Measurements from ENCODE around the gene ECI1. TPM values are rescaled to one million over a fixed set of nuclear protein-coding genes. Genes with fewer than 3 reads are reported as not detected.

The ECI1 gene
- total RNA-seq, 1 experiment from 2014 or later: 140 TPM

GRCh38 chr16:2195322-2196161 lies 55.8 kb downstream of the ECI1 start:
- TF ChIP-seq EZH2 (IDR thresholded peaks at IDR 0.05) (no peak), SRF (IDR thresholded peaks at IDR 0.05; ENCODE audit: low read depth) (no peak), SIN3A (IDR thresholded peaks at IDR 0.05; ENCODE audit: low read depth) (no peak), ZBTB33 (IDR thresholded peaks at IDR 0.05; ENCODE audit: extremely low read depth, insufficient replicate concordance, low read length) (no peak), YY1 (IDR thresholded peaks at IDR 0.05; ENCODE audit: extremely low read depth, insufficient replicate concordance, low read depth, low read length) (no peak), CTCF (IDR thresholded peaks at IDR 0.05 in 2 of 3, conservative IDR thresholded peaks at IDR 0.05 in 1 of 3; ENCODE audit: borderline replicate concordance in 1 of 3, insufficient read depth in 1 of 3, low read depth in 2 of 3, low read length in 2 of 3) (no peak), ZNF274 (IDR thresholded peaks at IDR 0.05; ENCODE audit: low read depth, low read length) (no peak), FOSL1 (IDR thresholded peaks at IDR 0.05; ENCODE audit: low read depth) (no peak), REST (IDR thresholded peaks at IDR 0.05; ENCODE audit: low read depth) (no peak), ZFX (IDR thresholded peaks at IDR 0.05) (no peak), POLR2AphosphoS5 (IDR thresholded peaks at IDR 0.05; ENCODE audit: low read depth, low read length) (no peak), MAX (IDR thresholded peaks at IDR 0.05) (no peak), EGR1 (IDR thresholded peaks at IDR 0.05; ENCODE audit: low read depth) (no peak), CBX3 (IDR thresholded peaks at IDR 0.05; ENCODE audit: low read depth) (no peak), TCF7L2 (IDR thresholded peaks at IDR 0.05; ENCODE audit: borderline replicate concordance, extremely low read depth, insufficient read depth, insufficient read length) (no peak), ELF1 (IDR thresholded peaks at IDR 0.05; ENCODE audit: borderline replicate concordance, low read depth) (no peak), SP1 (IDR thresholded peaks at IDR 0.05; ENCODE audit: low read depth) (no peak), CEBPB (IDR thresholded peaks at IDR 0.05; ENCODE audit: low read depth) (no peak)
- CTCF ChIA-PET: interaction anchor here (0.5 to 3.5 kb wide), 9 partner anchors 9 to 461 kb away, joined by 3 to 24 read pairs (median 4); partner anchors contain the start of genes ECI1, MLST8, PGP and TBC1D24
- H3K4me1 ChIP-seq (ENCODE audit: control insufficient read depth in 1 of 2, insufficient read depth in 2 of 2, low read length in 2 of 2): peaks cover 5 to 19% of the 10 kb centered on the region in 2 experiments
- no peaks in the 10 kb centered on the region for H3K9me2 ChIP-seq (ENCODE audit: insufficient read depth)
- H3K9me3 ChIP-seq (ENCODE audit: control insufficient read depth in 1 of 2, insufficient read depth in 1 of 2, low read depth in 1 of 2, low read length in 2 of 2): no peaks in the 10 kb centered on the region
- no peak overlapping the region; the same call in 1 of the 2 replicates for H3K27ac ChIP-seq (ENCODE audit: low read depth, low read length)
- H3K79me2 ChIP-seq (ENCODE audit: insufficient read depth, low read length): no peaks in the 10 kb centered on the region
- H4K20me1 ChIP-seq (ENCODE audit: insufficient read depth): no peaks in the 10 kb centered on the region
- H3K4me3 ChIP-seq (replicated peaks in 1 of 2; ENCODE audit: low read depth in 1 of 2, low read length in 2 of 2): peak overlapping the region; percentile 41 to 58
- POLR2A ChIA-PET: interaction anchor here (1.0 to 1.6 kb wide), 4 partner anchors 28 to 56 kb away, joined by 4 to 11 read pairs (median 6); partner anchors contain the start of genes E4F1, ECI1 and TRAF7
- H3K9ac ChIP-seq (ENCODE audit: low read length): peak overlapping the region; percentile 41
- no peak overlapping the region for H2AFZ ChIP-seq (ENCODE audit: low read depth, low read length, poor library complexity, severe bottlenecking)
- peak; percentile 26 for ATAC-seq
- no peaks in the 10 kb centered on the region for H3K36me3 ChIP-seq (ENCODE audit: control insufficient read depth in 1 of 2, insufficient read depth in 2 of 2, low read length in 2 of 2)
- RAD21 ChIA-PET (ENCODE audit: low non-redundant PET in 1 of 2, low total read pairs in 2 of 2, uncharacterized antibody in 2 of 2, unreplicated experiment in 2 of 2): interaction anchor here (0.6 to 1.6 kb wide), 6 partner anchors 19 to 306 kb away, joined by 3 to 6 read pairs (median 4); partner anchors contain the start of genes ECI1 (in 1 of the 2) and PGP (in 1 of the 2)
- BruUV-seq (replicated peaks): no TSS peak
- H3K27me3 ChIP-seq (ENCODE audit: insufficient read depth, low read length): no peaks in the 10 kb centered on the region
- intact Hi-C loops (cut with micrococcal nuclease): loop anchor here (2.0 to 10.0 kb wide), 2 partner anchors 55 to 309 kb away; partner anchors contain the start of gene ECI1
- H3K4me2 ChIP-seq (ENCODE audit: low read length): peak overlapping the region; percentile 88
- DNase-seq (ENCODE audit: low read depth, low spot score): no peak

All from HCT116 (cell line).